ENCODE data around the gene OPCML. TPM values are rescaled to one million over a fixed set of nuclear protein-coding genes. Genes with fewer than 3 reads are reported as not detected.

OPCML gene
- total and polyA plus RNA-seq, 12 donors, result under 0.01 to 1.2 (median 0.39) TPM

GRCh38 chr11:132777067-132777975 lies 755.0 kb downstream of the OPCML start:
- Histone ChIP-seq H3K4me1 (no peaks in the 10 kb centered on the region), H3K4me3 (no peak overlapping the region), H3K36me3 (no peaks in the 10 kb centered on the region), H3K9me3 (no peaks in the 10 kb centered on the region), H3K27me3 (peaks cover 0 to 2% (median 0%) of the 10 kb centered on the region in 7 donors), H3K27ac (no peak overlapping the region)
- whole genome bisulfite sequencing, 2 donors, result 67 to 75% methylated on average over 9 of the region's 9 CpGs
- no peak for TF ChIP-seq CTCF (IDR thresholded peaks at IDR 0.05)
- no peak for ATAC-seq
- DNase-seq, result no peak
- intact Hi-C loops (cut with DNase I), result loop anchor here in 1 of 10 donors (10.0 kb wide), 1 partner anchor 193 kb away; no protein-coding TSS in a partner anchor

GRCh38 chr11:132773751-132774150 lies 758.5 kb downstream of the OPCML start:
- no peak overlapping the region for H3K27ac ChIP-seq

GRCh38 chr11:132772703-132773545 lies 759.4 kb downstream of the OPCML start:
- Histone ChIP-seq H3K4me3 (no peak overlapping the region), H3K27me3 (peaks cover 0 to 2% (median 0%) of the 10 kb centered on the region in 7 donors), H3K36me3 (no peaks in the 10 kb centered on the region), H3K27ac (no peak overlapping the region), H3K9me3 (no peaks in the 10 kb centered on the region), H3K4me1 (peaks cover 0 to 14% (median 0%) of the 10 kb centered on the region in 9 donors)
- no peak for TF ChIP-seq CTCF (IDR thresholded peaks at IDR 0.05)
- WGBS, 2 donors, result 53 to 63% methylated on average over 19 of the region's 19 CpGs
- ATAC-seq, result no peak
- DNase-seq, result no peak
- intact Hi-C loops (cut with DNase I), result loop anchor here in 1 of 10 donors (10.0 kb wide), 1 partner anchor 188 kb away; no protein-coding TSS in a partner anchor

More at GRCh38 chr11:132773751-132774150, 758.5 kb downstream of the OPCML start:
- H3K4me1 ChIP-seq, result peaks cover 0 to 14% (median 0%) of the 10 kb centered on the region in 9 donors
- H3K27me3 ChIP-seq, result peaks cover 0 to 2% (median 0%) of the 10 kb centered on the region in 7 donors
- 75 to 86% methylated on average over 2 of the region's 2 CpGs for WGBS, 2 donors
- no peak for TF ChIP-seq CTCF (IDR thresholded peaks at IDR 0.05)
- H3K9me3 ChIP-seq, result no peaks in the 10 kb centered on the region
- no peak overlapping the region for H3K4me3 ChIP-seq
- no peaks in the 10 kb centered on the region for H3K36me3 ChIP-seq
- intact Hi-C loops (cut with DNase I), result loop anchor here in 1 of 10 donors (10.0 kb wide), 1 partner anchor 189 kb away; no protein-coding TSS in a partner anchor
- ATAC-seq (no peak), DNase-seq (no peak)

- Histone ChIP-seq H3K27ac (no peak overlapping the region), H3K36me3 (no peaks in the 10 kb centered on the region), H3K4me1 (peaks cover 0 to 14% (median 0%) of the 10 kb centered on the region in 9 donors), H3K9me3 (no peaks in the 10 kb centered on the region), H3K27me3 (peaks cover 0 to 2% (median 0%) of the 10 kb centered on the region in 7 donors), H3K4me3 (no peak overlapping the region)
- 59 to 63% methylated on average over 5 of the region's 5 CpGs for WGBS, 2 donors
- no peak for TF ChIP-seq CTCF (IDR thresholded peaks at IDR 0.05)
- ATAC-seq, result no peak
- no peak for DNase-seq
- intact Hi-C loops (cut with DNase I), result loop anchor here in 1 of 10 donors (10.0 kb wide), 1 partner anchor 187 kb away; no protein-coding TSS in a partner anchor
Measured at GRCh38 chr11:132771746-132772145, 760.6 kb downstream of the OPCML start.
